ENCODE results near the gene CACNA1A.
"Not testable (repeated sequence)": the region's sequence is repeated elsewhere in the genome, so short reads cannot be mapped to it uniquely, and the experiment has no call there.

Gene CACNA1A

GRCh38 chr19:13366529-13367143 is 139.6 kb downstream of the CACNA1A start:
- DNase-seq (ENCODE audit: low read depth in 2 of 2): no peak

- no peak for DNase-seq (ENCODE audit: low read depth in 2 of 2)
Measured at GRCh38 chr19:13363954-13364353, 142.3 kb downstream of the CACNA1A start.

GRCh38 chr19:13363245-13363644 is 143.0 kb downstream of the CACNA1A start:
- DNase-seq (ENCODE audit: low read depth in 2 of 2): no peak

GRCh38 chr19:13362668-13363067 is 143.6 kb downstream of the CACNA1A start:
- no peak for DNase-seq (ENCODE audit: low read depth in 2 of 2)

- DNase-seq (ENCODE audit: low read depth in 2 of 2): not testable (repeated sequence)
Measured at GRCh38 chr19:13361726-13362125, 144.6 kb downstream of the CACNA1A start.

GRCh38 chr19:13356686-13357280 is 149.5 kb downstream of the CACNA1A start:
- DNase-seq (ENCODE audit: low read depth in 2 of 2): no peak

- DNase-seq (ENCODE audit: low read depth in 2 of 2): no peak
Measured at GRCh38 chr19:13356185-13356584, 150.1 kb downstream of the CACNA1A start.

GRCh38 chr19:13355356-13355755 is 150.9 kb downstream of the CACNA1A start:
- no peak for DNase-seq (ENCODE audit: low read depth in 2 of 2)

- DNase-seq (ENCODE audit: low read depth in 2 of 2): no peak
Measured at GRCh38 chr19:13353625-13354024, 152.7 kb downstream of the CACNA1A start.

- DNase-seq (ENCODE audit: low read depth in 2 of 2): no peak
Measured at GRCh38 chr19:13350759-13351158, 155.5 kb downstream of the CACNA1A start.

- no peak for DNase-seq (ENCODE audit: low read depth in 2 of 2)
Measured at GRCh38 chr19:13350072-13350471, 156.2 kb downstream of the CACNA1A start.

GRCh38 chr19:13347367-13347766 is 158.9 kb downstream of the CACNA1A start:
- no peak for DNase-seq (ENCODE audit: low read depth in 2 of 2)

- DNase-seq (ENCODE audit: low read depth in 2 of 2): no peak
Measured at GRCh38 chr19:13343514-13343913, 162.8 kb downstream of the CACNA1A start.

GRCh38 chr19:13342672-13343071 is 163.6 kb downstream of the CACNA1A start:
- no peak for DNase-seq (ENCODE audit: low read depth in 2 of 2)

GRCh38 chr19:13339869-13340268 is 166.4 kb downstream of the CACNA1A start:
- no peak for DNase-seq (ENCODE audit: low read depth in 2 of 2)

- no peak for DNase-seq (ENCODE audit: low read depth in 2 of 2)
Measured at GRCh38 chr19:13337181-13337580, 169.1 kb downstream of the CACNA1A start.

- no peak for DNase-seq (ENCODE audit: low read depth in 2 of 2)
Measured at GRCh38 chr19:13334801-13335481, 171.3 kb downstream of the CACNA1A start.

GRCh38 chr19:13330285-13330684 is 176.0 kb downstream of the CACNA1A start:
- DNase-seq (ENCODE audit: low read depth in 2 of 2): no peak

- no peak for DNase-seq (ENCODE audit: low read depth in 2 of 2)
Measured at GRCh38 chr19:13329766-13330165, 176.5 kb downstream of the CACNA1A start.

- DNase-seq (ENCODE audit: low read depth in 2 of 2): no peak
Measured at GRCh38 chr19:13328241-13328640, 178.0 kb downstream of the CACNA1A start.

GRCh38 chr19:13319526-13319925 is 186.8 kb downstream of the CACNA1A start:
- DNase-seq (ENCODE audit: low read depth in 2 of 2): no peak

- no peak for DNase-seq (ENCODE audit: low read depth in 2 of 2)
Measured at GRCh38 chr19:13318190-13318589, 188.1 kb downstream of the CACNA1A start.

- no peak for DNase-seq (ENCODE audit: low read depth in 2 of 2)
Measured at GRCh38 chr19:13315495-13315894, 190.8 kb downstream of the CACNA1A start.

All from stimulated activated CD8-positive, alpha-beta memory T cell treated with anti-CD3 and anti-CD28 coated beads, Interleukin-15, amount 100 ng/mL, for 4 hours (primary cell).